NCI-H526 (cell line): ENCODE data around the gene TXNDC17.
"Not testable (repeated sequence)": the region's sequence is repeated elsewhere in the genome, so short reads cannot be mapped to it uniquely, and the experiment has no call there.

Experiments used
- DNase-seq, 2 experiments: peaks; one replicate each; lab custom pipeline; 2025; lab: John Stamatoyannopoulos, UW

The TXNDC17 gene

DNA sequence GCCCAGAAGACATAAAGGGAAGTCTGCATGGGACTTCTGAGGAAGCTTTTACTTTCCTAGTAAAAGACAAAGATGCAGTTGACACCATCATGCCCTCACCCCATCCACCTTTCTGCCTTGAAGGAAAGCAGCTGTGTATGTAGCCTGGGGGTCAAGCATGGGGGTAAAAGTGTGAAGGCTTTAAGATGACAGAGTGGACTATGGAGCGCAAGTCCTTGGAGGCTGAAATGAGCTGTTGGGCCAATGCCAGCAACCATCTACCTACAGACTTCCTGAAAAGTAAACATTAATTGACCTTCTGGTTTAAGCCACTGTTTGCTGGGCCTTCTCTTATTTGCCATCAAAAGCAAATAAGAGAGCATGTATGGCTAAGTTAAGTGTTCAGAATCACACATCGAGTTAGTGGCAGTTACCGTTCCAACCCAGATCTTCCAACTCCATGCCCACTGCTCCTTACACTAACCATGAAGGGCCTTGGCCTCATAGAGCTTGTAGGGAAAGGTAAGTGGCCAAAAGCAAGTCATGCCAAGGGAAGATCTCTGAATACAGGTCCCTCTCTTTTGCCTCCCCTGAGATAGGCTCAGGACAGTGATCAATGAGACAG lies 42.3 kb downstream of the TXNDC17 start:
- no peak for DNase-seq

DNA sequence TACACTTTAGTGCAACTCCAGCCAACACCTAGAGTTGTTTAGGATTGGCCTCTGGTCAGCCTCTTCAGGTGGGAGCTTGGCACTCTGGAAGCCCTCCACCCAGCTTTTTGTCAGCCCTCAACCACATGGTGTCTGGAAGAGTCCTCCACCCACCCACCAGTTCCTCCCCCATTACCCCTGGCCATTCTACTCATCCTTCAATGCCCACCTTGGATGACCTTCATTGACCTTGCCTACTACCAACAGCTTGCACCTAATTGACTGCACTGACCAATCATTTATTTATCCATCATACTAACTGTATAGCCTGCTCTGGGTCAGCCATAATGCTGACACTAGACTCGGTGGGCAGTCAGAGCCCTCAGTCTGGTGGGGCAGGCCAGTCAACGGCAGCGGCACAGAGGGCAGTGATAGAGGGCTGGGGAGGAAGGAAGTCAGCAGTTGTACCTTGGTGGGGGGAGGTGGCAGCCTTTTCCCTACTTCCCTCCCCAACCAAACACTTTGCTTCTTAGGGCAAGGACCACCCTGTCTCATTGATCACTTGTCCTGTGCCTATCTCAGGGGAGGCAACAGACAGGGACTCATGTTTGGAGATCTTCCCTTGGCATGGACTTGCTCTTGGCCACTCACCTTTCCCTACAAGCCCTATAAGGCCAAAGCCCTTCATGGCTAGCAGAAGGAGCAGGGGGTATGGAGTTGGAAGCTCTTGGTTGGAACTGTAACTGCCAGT lies 43.0 kb downstream of the TXNDC17 start:
- DNase-seq, result no peak

DNA sequence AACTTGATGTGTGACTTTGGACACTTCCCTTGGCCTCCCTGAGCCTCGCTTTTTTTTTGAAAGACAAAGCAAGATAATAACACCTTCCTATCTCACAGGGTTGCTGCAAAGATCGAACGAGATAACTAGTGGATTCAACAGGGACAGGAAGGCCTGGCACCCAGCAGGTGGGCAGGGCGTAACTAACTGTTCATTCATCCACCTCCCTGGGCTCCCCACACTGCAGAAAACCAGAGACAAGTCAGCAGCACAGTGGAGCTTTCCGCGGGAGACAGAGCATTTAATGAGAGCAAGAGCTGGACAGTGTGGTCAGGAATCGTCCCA lies 43.6 kb downstream of the TXNDC17 start:
- DNase-seq, result no peak

DNA sequence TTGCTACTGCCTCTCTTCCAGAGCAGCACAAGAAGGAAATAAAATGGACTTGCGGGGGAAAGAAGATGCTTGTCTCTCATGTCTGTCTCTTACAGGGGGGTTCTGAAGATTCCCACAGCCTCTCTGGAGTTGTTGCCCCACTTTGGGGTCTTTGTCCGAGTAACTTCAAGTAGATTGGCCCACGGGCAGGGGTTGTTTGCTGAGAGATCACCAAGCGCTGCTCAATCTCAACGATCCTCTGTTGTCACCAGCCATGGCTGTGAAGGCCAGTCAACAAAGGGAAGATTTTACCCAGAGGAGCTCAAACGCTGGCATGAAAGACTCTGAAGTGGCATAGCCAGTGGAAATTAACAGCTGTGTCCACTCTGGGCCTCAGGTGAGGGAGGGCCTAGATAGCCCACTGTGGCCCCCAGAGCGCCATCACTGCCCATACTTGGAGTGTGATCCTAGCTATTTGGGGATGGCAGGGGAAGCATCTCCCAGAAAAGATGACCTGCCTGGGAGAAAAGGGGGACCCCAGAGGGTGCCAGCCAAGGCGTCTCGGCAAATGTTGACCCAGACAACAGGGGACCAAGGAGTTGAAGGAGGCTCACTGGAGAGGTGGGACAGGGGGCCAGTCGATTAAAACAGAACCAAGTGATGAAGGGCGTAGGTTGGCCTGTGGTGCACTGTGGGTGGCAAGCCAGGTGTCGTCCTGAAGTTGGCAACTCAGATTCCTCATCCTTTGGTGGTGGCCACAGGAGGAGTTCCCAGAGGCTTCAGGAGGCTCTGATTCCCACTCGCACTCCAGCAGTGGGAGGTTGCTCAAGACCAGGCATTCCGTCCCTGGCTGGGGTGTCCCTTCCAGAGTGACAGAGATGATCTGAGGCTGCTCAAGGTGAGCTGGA lies 44.3 kb downstream of the TXNDC17 start:
- DNase-seq, result no peak

DNA sequence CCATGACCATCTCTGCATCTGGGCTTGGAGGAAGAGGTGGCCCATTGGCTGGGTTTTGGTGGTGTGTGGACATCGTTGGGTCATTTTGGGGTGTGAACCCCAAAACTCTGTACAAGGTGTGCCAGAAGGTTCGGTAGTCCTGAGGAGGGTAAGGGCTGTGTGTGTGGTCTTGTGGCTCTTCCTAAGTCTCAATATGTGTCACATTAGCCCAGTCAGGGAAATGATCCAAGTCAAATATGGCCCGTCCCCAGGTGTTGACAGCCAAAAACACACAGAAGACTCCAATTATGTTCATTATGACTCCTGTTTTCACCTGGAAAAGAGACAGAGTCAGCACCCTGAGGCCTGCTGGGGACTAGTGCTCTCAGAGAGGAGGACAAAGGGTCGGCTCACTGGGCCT lies 45.2 kb downstream of the TXNDC17 start:
- no peak for DNase-seq

DNA sequence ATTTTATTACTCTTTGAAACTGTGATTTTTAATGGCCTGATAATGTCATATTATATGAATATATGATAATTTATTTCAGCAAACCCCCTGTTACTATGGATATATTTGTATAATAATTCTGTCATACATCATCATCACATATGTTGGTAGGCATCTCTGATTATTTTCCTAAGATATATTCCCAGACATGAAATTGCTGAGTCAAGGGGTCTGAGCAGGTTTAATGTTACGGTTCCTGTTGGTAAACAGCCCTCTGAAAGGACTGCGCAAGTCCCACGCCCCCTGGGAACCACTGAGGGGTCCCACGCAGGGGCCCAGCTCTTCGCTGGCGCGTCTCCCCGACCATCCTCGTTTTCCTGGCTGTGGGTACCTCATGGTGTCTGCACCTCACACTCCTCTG lies 48.1 kb downstream of the TXNDC17 start:
- DNase-seq, result no peak

DNA sequence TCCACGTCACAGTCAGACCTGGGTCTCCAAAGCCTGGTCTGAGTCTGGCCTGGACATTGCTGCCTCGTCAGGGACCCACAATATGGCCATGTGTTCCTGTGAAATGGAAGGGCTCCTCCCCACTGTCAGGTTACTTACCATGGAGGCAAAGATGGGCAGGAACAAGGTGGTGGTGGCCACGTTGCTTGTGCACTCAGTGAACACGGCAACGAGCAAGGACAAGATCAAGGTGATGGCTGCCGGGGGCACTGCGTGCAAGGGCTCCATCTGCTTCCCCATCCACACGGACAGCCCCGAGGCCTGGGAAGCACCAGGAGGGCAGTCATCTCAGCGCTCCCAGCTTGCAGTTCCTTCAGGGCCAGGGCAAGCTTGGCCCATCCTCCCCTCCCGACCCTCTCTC lies 49.8 kb downstream of the TXNDC17 start:
- no peak for DNase-seq

DNA sequence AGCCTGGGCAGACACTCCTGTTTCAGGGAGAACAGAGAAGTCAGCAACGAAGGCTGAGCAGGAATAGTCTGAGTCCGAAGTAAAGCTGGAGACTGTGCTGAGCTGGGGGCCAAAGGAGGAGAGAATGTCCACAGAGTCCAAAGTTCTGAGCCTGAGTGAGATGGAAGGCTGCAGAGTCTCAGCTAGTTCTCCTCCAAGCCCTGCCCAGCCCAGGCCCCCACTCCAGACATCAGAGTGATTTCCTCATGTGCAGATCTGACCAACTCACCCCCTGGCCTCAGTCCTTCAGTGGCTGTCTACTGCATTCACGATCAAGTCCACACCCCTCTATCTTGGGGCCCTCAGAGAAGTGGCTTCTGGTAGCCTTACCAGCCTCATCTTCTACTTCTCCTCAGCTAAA lies 50.7 kb downstream of the TXNDC17 start:
- DNase-seq, result no peak

DNA sequence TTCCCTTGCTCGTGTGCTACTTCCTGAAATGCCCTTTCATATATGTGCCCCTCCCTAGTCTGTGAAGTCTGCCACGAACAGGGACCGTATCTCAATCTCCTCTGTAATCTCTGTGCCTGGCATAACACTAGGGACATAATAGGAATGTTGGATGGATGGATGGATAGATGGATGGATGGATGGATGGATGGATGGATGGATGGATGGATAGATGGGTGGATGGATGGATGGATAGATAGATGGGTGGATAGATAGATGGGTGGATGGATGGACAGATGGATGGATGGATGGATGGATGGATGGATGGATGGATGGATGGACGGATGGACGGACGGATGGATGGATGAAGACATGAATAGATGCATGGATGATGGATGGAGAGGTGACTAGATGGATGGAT lies 51.1 kb downstream of the TXNDC17 start:
- not testable (repeated sequence) for DNase-seq
